Large intestine (tissue), 3 donors: ENCODE measurements around the gene ZNF415. TPM values are rescaled to one million over a fixed set of nuclear protein-coding genes. Genes with fewer than 3 reads are reported as not detected.
A peak's percentile ranks its signal among the peaks of the same experiment; 100 is the strongest.
"Not testable (repeated sequence)": the region's sequence is repeated elsewhere in the genome, so short reads cannot be mapped to it uniquely, and the experiment has no call there.

Source experiments
- DNase-seq, 2 donors: peaks; one replicate each; pipeline versions ENCODE4 v3.0.0 to v3.0.0-alpha.2; 2013
- H3K27ac ChIP-seq: one replicate; pipeline ENCODE4 v1.5.1; 2013; ENCODE audit warnings: low read length
- H3K27me3 ChIP-seq: 2 replicates; pipeline ENCODE4 v1.6.1; 2013; ENCODE audit warnings: low read length; ENCODE audit not compliant: control insufficient read depth, insufficient read depth
- H3K36me3 ChIP-seq: 2 replicates; pipeline ENCODE4 v1.6.1; 2013; ENCODE audit warnings: low read length; ENCODE audit not compliant: control insufficient read depth, insufficient read depth
- H3K4me1 ChIP-seq: one replicate; pipeline ENCODE4 v1.6.1; 2013; ENCODE audit warnings: low read length; ENCODE audit not compliant: control insufficient read depth, insufficient read depth
- H3K4me3 ChIP-seq: one replicate; pipeline ENCODE4 v1.5.1; 2013; ENCODE audit warnings: low read length
- H3K9me3 ChIP-seq: one replicate; pipeline ENCODE4 v1.6.1; 2013; ENCODE audit warnings: mild to moderate bottlenecking, low read depth, low read length, moderate library complexity; ENCODE audit not compliant: control insufficient read depth
- WGBS: methylation state at CpG from one replicate; pipeline ENCODE4 v1.1.5; 2013; ENCODE audit warnings: low lambda C conversion rate; ENCODE audit not compliant: insufficient coverage; 5-methylcytosine and 5-hydroxymethylcytosine counted together
- polyA plus RNA-seq: library from polyadenylated mRNA; unstranded; fragments of 120-200 nt; gene quantifications from one replicate; pipeline ENCODE4 v1.2.1, GENCODE V29; 2013

The ZNF415 gene
- polyA plus RNA-seq, 1 donor: 38.0 TPM

DNA sequence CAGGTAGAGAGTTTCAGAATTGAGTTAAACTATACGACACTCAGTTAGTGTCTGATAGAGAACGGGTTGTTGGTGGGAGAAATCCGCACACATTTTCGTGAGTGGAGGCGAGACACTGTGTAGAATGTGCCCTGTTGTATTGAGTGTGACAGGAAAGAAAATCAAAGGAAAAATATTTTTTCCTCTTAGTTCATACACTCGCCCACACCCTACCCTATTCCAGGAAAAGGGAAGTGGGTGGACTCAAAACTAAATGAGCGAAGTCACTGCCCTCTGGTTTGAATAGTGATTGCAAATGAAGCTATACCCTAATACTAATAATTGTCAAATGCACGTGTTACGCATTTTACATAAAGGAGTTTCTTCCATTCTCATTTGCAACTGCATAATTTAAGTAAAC is 24.1 kb upstream of the ZNF415 start:
- DNase-seq: no peak
- no peaks in the 10 kb centered on the region for H3K27me3 ChIP-seq
- peaks cover 20% of the 10 kb centered on the region for H3K9me3 ChIP-seq
- H3K27ac ChIP-seq: no peak overlapping the region
- H3K4me1 ChIP-seq: peaks cover 6% of the 10 kb centered on the region
- no peak overlapping the region for H3K4me3 ChIP-seq
- WGBS: 86% methylated on average over 1 of the region's 9 CpGs
- peaks cover 22% of the 10 kb centered on the region for H3K36me3 ChIP-seq

GRCh38 chr19:53147645-53148044 is 14.9 kb upstream of the ZNF415 start:
- H3K36me3 ChIP-seq: peaks cover 46% of the 10 kb centered on the region
- no peak overlapping the region for H3K4me3 ChIP-seq
- no peak overlapping the region for H3K27ac ChIP-seq
- H3K27me3 ChIP-seq: no peaks in the 10 kb centered on the region
- H3K4me1 ChIP-seq: no peaks in the 10 kb centered on the region
- no peak for DNase-seq
- peaks cover 62% of the 10 kb centered on the region for H3K9me3 ChIP-seq

- no peaks in the 10 kb centered on the region for H3K4me1 ChIP-seq
- H3K27ac ChIP-seq: no peak overlapping the region
- H3K27me3 ChIP-seq: no peaks in the 10 kb centered on the region
- H3K4me3 ChIP-seq: no peak overlapping the region
- peaks cover 50% of the 10 kb centered on the region for H3K9me3 ChIP-seq
- peaks cover 22% of the 10 kb centered on the region for H3K36me3 ChIP-seq
- no peak for DNase-seq
- WGBS: 100% methylated on average over 1 of the region's 4 CpGs
These were observed 7.6 kb upstream of the ZNF415 start for GRCh38 chr19:53140351-53140750.

GRCh38 chr19:53136432-53136831 is 3.7 kb upstream of the ZNF415 start:
- H3K9me3 ChIP-seq: peaks cover 28% of the 10 kb centered on the region
- no peak for DNase-seq
- H3K27me3 ChIP-seq: no peaks in the 10 kb centered on the region
- H3K27ac ChIP-seq: no peak overlapping the region
- H3K36me3 ChIP-seq: peaks cover 3% of the 10 kb centered on the region
- no CpG with 5 or more reads among the region's 3 CpGs for WGBS
- no peaks in the 10 kb centered on the region for H3K4me1 ChIP-seq
- H3K4me3 ChIP-seq: no peak overlapping the region

DNA sequence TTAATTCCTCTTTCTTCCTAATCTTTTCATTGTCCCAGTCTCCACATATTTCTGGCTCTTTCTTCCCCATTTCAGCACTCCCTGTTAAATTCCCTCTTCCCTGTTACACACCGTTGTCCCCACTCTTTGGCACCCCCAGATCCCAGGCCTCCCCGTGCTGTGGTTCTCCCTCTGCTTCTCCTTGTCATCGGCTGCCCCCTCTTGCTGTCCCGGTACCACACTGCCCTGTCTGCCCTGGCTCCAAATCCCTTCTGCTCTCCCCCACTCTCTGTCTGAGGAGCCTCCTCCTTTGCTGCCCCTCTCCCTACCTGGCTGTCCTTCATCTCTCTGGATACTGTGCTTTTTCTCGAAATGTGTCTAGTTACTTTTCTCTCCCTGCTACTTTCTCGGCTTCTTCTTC is 983 bp downstream of the ZNF415 start:
- no peaks in the 10 kb centered on the region for H3K27me3 ChIP-seq
- H3K27ac ChIP-seq: peak overlapping the region; percentile 96

GRCh38 chr19:53131085-53131590 is 1.6 kb downstream of the ZNF415 start:
- Histone ChIP-seq H3K4me3 (peak overlapping the region; percentile 62), H3K4me1 (peaks cover 18% of the 10 kb centered on the region), H3K27me3 (no peaks in the 10 kb centered on the region), H3K27ac (peak overlapping the region; percentile 96), H3K9me3 (peaks cover 3% of the 10 kb centered on the region), H3K36me3 (no peaks in the 10 kb centered on the region)
- DNase-seq: peak in 1 of 2 donors; percentile 57
- WGBS: 70% methylated on average over 3 of the region's 4 CpGs

More for the DNA sequence above, 983 bp downstream of the ZNF415 start:
- Histone ChIP-seq H3K36me3 (no peaks in the 10 kb centered on the region), H3K4me1 (peaks cover 18% of the 10 kb centered on the region), H3K9me3 (peaks cover 3% of the 10 kb centered on the region), H3K4me3 (peak overlapping the region; percentile 62)
- 15% methylated on average over 3 of the region's 6 CpGs for WGBS
- peak in 1 of 2 donors; percentile 73 for DNase-seq

DNA sequence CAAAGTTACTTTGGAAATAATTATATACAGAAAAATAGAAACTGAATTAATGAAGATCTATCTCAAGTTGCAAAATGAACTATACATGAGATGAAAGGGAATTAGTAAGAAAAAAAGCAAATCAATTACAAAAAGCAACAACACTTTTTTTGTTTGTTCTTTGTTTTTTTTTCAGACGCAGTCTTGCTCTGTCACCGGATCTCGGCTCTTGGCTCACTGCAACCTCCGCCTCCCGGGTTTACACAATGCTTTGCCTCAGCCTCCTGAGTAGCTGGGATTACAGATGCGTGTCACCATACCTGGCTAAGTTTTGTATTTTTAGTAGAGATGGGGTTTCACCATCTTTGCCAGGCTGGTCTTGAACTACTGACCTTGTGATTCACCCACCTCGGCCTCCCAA is 2.2 kb downstream of the ZNF415 start:
- WGBS: no CpG with 5 or more reads among the region's 7 CpGs
- peak overlapping the region; percentile 16 for H3K4me3 ChIP-seq
- no peaks in the 10 kb centered on the region for H3K36me3 ChIP-seq
- peak overlapping the region; percentile 96 for H3K27ac ChIP-seq
- peaks cover 3% of the 10 kb centered on the region for H3K9me3 ChIP-seq
- H3K27me3 ChIP-seq: no peaks in the 10 kb centered on the region
- peak; percentile 47 to 66 for DNase-seq
- peaks cover 24% of the 10 kb centered on the region for H3K4me1 ChIP-seq

DNA sequence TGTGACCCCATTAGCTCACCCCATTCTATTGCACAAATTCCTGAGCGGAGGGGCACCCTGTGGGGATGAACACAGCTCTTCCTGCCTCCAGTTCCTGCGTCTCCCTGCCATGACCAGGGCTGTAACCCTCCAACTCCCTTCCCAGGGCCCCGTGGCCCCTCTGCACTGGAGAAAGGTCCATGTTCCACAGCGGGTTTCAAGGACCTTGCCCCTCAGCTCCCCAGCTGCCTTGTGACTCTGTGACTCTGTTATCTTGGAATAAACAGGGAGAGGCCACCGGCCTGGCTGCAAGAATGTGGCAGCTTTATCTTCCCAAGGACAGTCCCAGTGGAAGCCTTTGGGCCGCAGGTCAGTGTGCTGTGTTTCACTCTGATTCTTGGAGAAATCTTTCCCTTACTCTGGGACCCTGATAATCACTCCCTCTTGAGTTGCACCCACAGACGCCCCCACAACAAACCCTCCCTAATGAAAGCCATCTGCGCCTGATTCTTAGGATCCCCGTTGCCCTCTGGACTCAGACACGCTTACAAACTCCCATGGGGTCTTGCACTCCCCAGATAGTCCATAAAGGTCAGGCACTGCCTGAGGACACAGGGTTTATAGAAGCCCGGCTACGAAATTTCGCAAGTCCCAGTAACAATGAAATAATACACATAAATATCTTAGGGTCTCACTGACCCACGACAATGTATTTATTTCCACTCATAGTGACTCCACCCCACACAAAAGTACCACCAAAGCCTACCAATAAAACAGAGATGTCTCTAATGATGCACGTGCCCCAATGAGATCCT is 5.8 kb downstream of the ZNF415 start:
- DNase-seq: peak; percentile 42 to 76
- peak overlapping the region; percentile 87 for H3K27ac ChIP-seq
- H3K4me1 ChIP-seq: peaks cover 35% of the 10 kb centered on the region
- peaks cover 16% of the 10 kb centered on the region for H3K36me3 ChIP-seq
- not testable (repeated sequence) for H3K4me3 ChIP-seq, H3K9me3 ChIP-seq, H3K27me3 ChIP-seq
- no CpG with 5 or more reads among the region's 15 CpGs for WGBS

- WGBS: no CpG with 5 or more reads among the region's 7 CpGs
- Histone ChIP-seq H3K27ac (no peak overlapping the region), H3K9me3 (peaks cover 14% of the 10 kb centered on the region), H3K27me3 (no peaks in the 10 kb centered on the region), H3K4me1 (peaks cover 29% of the 10 kb centered on the region), H3K36me3 (peaks cover 23% of the 10 kb centered on the region), H3K4me3 (no peak overlapping the region)
- DNase-seq: no peak
These were observed 9.3 kb downstream of the ZNF415 start for GRCh38 chr19:53123400-53123799.

- DNase-seq: no peak
- H3K4me3 ChIP-seq: no peak overlapping the region
- no peaks in the 10 kb centered on the region for H3K4me1 ChIP-seq
- no peak overlapping the region for H3K27ac ChIP-seq
- WGBS: no CpG with 5 or more reads among the region's 2 CpGs
- H3K9me3 ChIP-seq: peaks cover 33% of the 10 kb centered on the region
- H3K27me3 ChIP-seq: no peaks in the 10 kb centered on the region
- H3K36me3 ChIP-seq: peaks cover 78% of the 10 kb centered on the region
These were observed 20.4 kb downstream of the ZNF415 start for GRCh38 chr19:53112286-53112685.

DNA sequence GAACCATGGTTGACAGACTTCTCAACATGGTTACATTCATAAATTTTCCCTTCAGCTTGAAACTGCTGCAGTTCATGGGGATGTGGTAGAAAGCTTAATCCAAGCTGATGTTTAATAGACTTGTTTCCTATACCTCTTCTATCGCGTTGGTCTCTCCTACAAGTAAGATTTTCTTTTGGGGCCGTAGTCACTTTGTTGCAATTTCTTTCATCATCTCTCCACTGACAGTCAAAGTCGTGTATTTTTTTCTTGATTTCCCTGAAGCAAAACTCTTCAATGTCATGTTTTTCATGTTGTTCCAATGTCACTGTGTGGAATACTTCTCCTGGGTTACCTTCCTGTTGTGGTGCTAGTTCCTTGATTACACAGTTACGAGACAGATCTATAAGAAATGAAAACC is 23.2 kb downstream of the ZNF415 start:
- H3K27me3 ChIP-seq: no peaks in the 10 kb centered on the region
- H3K36me3 ChIP-seq: peaks cover 55% of the 10 kb centered on the region
- H3K27ac ChIP-seq: no peak overlapping the region
- H3K4me1 ChIP-seq: no peaks in the 10 kb centered on the region
- H3K4me3 ChIP-seq: no peak overlapping the region
- no peak for DNase-seq
- 94% methylated on average over 4 of the region's 5 CpGs for WGBS
- peaks cover 17% of the 10 kb centered on the region for H3K9me3 ChIP-seq
